NCI-H82 (cell line): ENCODE measurements around the gene MVB12B.

Experiments used
- DNase-seq: peaks from one replicate; lab custom pipeline; 2025; lab: John Stamatoyannopoulos, UW

The MVB12B gene

GRCh38 chr9:126331964-126332748, 5.5 kb downstream of the MVB12B start:
- DNase-seq: peak; percentile 62

GRCh38 chr9:126334721-126335621, 8.3 kb downstream of the MVB12B start:
- DNase-seq: no peak

- no peak for DNase-seq
Measured at GRCh38 chr9:126335837-126336735, 9.5 kb downstream of the MVB12B start.

- no peak for DNase-seq
Measured at GRCh38 chr9:126336736-126337325, 10.2 kb downstream of the MVB12B start.

- no peak for DNase-seq
Measured at GRCh38 chr9:126337729-126338372, 11.2 kb downstream of the MVB12B start.

GRCh38 chr9:126338945-126339344, 12.3 kb downstream of the MVB12B start:
- no peak for DNase-seq

- no peak for DNase-seq
Measured at GRCh38 chr9:126341426-126341825, 14.8 kb downstream of the MVB12B start.

DNA sequence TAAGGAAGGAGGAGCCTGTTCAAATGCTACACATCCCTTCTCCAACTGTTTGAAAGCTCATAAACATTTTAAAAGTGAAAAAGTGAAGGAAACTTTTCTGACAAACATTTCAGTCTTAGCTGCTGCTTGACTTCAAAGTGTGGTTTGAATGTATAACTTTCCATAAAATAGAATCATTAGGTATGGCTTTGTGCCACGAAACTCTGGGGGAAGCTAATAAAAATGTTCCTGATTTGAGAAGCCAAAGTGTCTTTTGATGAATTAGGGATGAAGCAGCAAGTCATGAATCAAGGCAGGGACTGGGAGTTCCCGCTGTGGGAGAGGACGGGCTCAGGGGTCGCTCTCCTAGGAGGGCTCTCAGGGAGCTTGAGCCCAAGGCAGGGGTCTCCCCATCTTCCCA, 15.3 kb downstream of the MVB12B start:
- no peak for DNase-seq

DNA sequence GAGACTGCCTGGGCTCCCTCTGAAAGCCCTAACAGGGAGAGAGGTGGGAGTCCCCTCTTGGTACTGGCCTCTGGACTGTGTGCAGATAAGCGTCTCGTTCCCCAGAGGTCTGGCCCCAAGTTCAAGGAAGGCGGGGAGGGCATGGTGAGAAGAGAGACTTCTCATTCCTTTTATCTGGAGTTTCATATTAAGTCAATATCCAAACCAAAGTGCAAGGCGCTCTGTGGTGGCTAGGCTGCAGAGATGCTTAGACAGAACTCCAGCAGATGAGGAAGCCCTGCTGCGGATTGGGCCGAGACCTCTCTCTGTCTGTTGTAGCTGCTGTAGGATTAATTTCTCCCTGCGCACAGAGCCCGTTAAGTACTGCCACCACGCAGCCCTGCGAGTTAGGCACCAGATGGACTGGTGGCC, 16.0 kb downstream of the MVB12B start:
- peak; percentile 96 for DNase-seq

- peak; percentile 89 for DNase-seq
Measured at GRCh38 chr9:126343271-126343700, 16.7 kb downstream of the MVB12B start.

DNA sequence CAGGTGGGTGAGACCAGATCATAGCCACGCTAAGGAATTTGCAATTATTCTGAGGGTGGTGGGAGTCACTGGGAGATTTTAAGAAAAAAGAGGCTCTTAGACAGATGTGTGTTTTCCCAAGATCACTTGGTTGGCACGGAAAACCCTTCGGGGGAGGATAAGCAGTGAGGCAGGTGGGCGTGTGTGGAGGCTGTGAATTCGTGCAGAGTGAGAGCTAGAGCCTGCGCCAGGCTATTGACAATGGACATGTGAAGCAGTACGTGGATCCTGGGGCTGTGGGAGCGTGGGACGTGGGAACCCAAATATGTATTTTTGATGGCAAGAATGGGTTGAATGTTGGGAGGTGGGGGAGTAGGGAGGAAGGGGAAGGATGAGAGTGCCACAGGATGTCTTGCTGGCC, 19.4 kb downstream of the MVB12B start:
- DNase-seq: no peak

- DNase-seq: no peak
Measured at GRCh38 chr9:126347093-126347492, 20.5 kb downstream of the MVB12B start.

- peak; percentile 47 for DNase-seq
Measured at GRCh38 chr9:126347911-126348760, 21.5 kb downstream of the MVB12B start.

GRCh38 chr9:126348911-126349550, 22.4 kb downstream of the MVB12B start:
- no peak for DNase-seq

DNA sequence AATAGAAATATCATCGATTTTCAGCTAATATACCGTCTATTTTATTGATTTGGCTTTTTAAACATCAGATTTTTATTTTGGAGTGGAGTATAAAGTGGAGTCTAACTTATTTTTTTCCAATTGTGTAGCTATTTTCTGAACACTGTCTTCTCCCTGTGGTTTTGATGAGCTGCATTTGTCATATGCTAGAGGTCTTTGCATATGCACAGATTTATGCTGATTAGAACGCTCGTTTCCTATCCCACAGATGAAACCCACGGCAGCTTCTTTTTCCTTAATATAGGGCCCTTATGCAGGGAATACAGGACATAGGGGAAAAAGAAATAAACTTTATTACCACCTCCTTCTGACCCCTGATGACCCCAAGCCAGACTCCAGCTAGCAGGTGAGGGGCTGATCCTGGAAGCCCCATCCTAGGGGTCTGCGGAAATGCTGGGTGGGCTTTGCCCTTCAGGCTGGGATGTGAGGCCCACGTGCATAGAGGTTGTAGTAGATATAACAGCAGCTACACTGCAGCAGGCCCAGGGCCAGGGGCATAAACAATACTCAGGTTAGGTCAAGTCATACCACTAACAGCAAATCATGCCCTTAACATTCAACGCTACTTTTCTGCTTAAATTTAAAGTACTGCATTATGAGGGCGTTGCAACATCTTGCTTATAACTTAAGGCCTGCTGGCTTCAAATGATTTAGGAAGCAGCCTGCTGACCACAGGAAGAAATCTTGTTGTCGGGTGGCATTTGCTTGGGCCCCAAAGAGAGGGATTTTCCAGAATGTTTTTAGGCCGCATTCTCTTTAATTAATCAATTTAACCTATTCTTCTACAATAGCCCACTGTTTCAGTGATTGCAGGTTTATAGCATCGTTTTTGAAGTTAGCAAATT, 28.5 kb downstream of the MVB12B start:
- DNase-seq: no peak

- no peak for DNase-seq
Measured at GRCh38 chr9:126357074-126357473, 30.4 kb downstream of the MVB12B start.

DNA sequence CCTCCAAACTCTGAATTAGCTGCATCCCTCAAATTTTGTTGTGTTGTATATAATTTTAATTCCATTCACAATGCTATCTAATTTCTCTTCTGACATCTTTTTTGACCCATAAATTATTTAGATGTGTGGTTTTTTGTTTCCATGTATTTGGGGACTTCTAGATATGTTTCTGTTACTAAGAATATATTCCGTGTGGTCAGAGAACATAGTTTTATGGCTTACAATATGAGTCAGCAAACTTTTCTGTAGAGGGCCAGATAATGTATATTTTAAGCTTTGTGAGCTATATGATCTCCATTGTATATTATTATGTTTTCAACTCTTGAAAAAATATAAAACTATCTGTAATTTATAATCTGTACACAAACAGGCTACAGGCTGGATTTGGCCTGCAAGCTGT, 33.4 kb downstream of the MVB12B start:
- no peak for DNase-seq

DNA sequence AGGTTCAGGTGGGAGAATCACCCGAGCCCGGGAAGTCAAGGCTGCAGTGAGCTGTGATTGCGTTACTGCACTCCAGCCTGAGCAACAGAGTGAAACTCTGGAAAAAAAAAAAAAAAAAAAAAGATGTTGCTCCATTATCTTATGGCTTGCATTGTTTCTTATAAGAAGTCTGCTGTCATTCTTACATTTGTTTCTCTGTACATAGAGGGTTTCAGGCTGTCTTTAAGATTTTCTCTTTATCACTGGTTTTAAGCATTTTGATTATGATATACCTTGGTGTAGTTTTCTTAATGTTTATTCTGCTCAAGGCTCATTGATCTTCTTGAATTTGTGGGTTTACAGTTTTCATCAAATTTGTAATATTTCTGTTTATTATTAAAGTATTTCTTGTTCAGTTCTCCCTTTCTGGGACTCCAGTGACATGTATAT, 35.2 kb downstream of the MVB12B start:
- DNase-seq: no peak

DNA sequence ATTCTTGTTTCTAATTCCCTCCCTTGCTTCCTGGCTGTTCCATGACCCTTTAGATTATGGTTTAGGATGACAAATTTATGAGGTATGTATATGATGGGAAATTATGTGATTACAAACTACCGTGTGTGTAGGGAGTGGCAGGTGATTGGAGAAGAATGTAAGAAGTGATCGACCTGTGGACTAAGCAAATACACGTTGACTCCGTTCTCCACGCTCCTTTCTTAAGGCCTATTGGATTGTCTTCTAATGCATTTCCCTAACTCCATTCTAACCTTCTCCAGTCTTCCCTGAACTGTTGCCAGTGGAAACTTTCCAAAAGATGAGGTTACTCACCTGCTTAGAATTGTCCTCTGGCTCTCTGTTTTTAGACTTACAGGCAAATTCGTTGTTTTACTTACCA, 36.6 kb downstream of the MVB12B start:
- DNase-seq: no peak
